Measurements from ENCODE around the gene TMEM222. TPM values are rescaled to one million over a fixed set of nuclear protein-coding genes. Genes with fewer than 3 reads are reported as not detected.

TMEM222 gene
- polyA plus RNA-seq, 1 donor (not counting 4 experiments of a cell fraction or from before 2014, with no cell fraction given) = 23.7 TPM

GRCh38 chr1:27380224-27380623, 58.3 kb downstream of the TMEM222 start:
- Histone ChIP-seq H3K79me2 (ENCODE audit: control insufficient read depth, insufficient read depth, low read length) (no peaks in the 10 kb centered on the region), H3K27ac (ENCODE audit: control insufficient read depth, insufficient read depth, low read length) (no peak overlapping the region), H3K9me1 (ENCODE audit: control insufficient read depth, extremely low read depth, insufficient read depth, low read length) (no peaks in the 10 kb centered on the region), H3K36me3 (ENCODE audit: control insufficient read depth in 2 of 2, extremely low read depth in 1 of 2, insufficient read depth in 2 of 2, low read length in 2 of 2) (no peaks in the 10 kb centered on the region), H3K4me1 (ENCODE audit: control insufficient read depth, extremely low read depth, insufficient read depth, low read length) (peaks cover 16% of the 10 kb centered on the region), H3K9me3 (ENCODE audit: control insufficient read depth, low read depth, low read length) (no peaks in the 10 kb centered on the region), H3K4me2 (ENCODE audit: control insufficient read depth, extremely low read depth, insufficient read depth, low read depth, low read length) (no peak overlapping the region), H3K4me3 (ENCODE audit: control insufficient read depth in 2 of 3, extremely low read depth in 1 of 3, insufficient read depth in 2 of 3, low read depth in 1 of 3, low read length in 3 of 3) (no peak overlapping the region), H3K27me3 (ENCODE audit: control insufficient read depth, extremely low read depth, insufficient read depth, low read length) (no peaks in the 10 kb centered on the region), H2AFZ (ENCODE audit: control insufficient read depth, low read length) (no peak overlapping the region), H4K20me1 (ENCODE audit: control insufficient read depth, extremely low read depth, insufficient read depth, low read length) (no peaks in the 10 kb centered on the region), H3K9ac (ENCODE audit: control insufficient read depth, extremely low read depth, insufficient read depth, low read length) (no peak overlapping the region)
- dilution Hi-C loops (cut with MboI; ENCODE audit: extremely low pct_ligation_motif_present, low sequenced_read_pairs) = no loop called here
- TF ChIP-seq EZH2 (IDR thresholded peaks at IDR 0.05; ENCODE audit: low read length) (no peak), CTCF (optimal IDR thresholded peaks at IDR 0.05 in 1 of 3, IDR thresholded peaks at IDR 0.05 in 1 of 3, conservative IDR thresholded peaks at IDR 0.05 in 1 of 3; ENCODE audit: extremely low read depth in 1 of 3, insufficient read depth in 2 of 3, low read length in 3 of 3) (no peak)
- no peak for DNase-seq (ENCODE audit: low read depth, low spot score)
- no peak for FAIRE-seq

GRCh38 chr1:27380766-27381733, 59.1 kb downstream of the TMEM222 start:
- peaks cover 16% of the 10 kb centered on the region for H3K4me1 ChIP-seq (ENCODE audit: control insufficient read depth, extremely low read depth, insufficient read depth, low read length)
- no peak overlapping the region for H3K4me3 ChIP-seq (ENCODE audit: control insufficient read depth in 2 of 3, extremely low read depth in 1 of 3, insufficient read depth in 2 of 3, low read depth in 1 of 3, low read length in 3 of 3)
- H3K79me2 ChIP-seq (ENCODE audit: control insufficient read depth, insufficient read depth, low read length) = no peaks in the 10 kb centered on the region
- no peak overlapping the region for H2AFZ ChIP-seq (ENCODE audit: control insufficient read depth, low read length)
- DNase-seq (ENCODE audit: low read depth, low spot score) = no peak
- TF ChIP-seq CTCF (optimal IDR thresholded peaks at IDR 0.05 in 1 of 3, IDR thresholded peaks at IDR 0.05 in 1 of 3, conservative IDR thresholded peaks at IDR 0.05 in 1 of 3; ENCODE audit: extremely low read depth in 1 of 3, insufficient read depth in 2 of 3, low read length in 3 of 3) (no peak), EZH2 (IDR thresholded peaks at IDR 0.05; ENCODE audit: low read length) (no peak)
- no peaks in the 10 kb centered on the region for H3K9me1 ChIP-seq (ENCODE audit: control insufficient read depth, extremely low read depth, insufficient read depth, low read length)
- H3K4me2 ChIP-seq (ENCODE audit: control insufficient read depth, extremely low read depth, insufficient read depth, low read depth, low read length) = no peak overlapping the region
- FAIRE-seq = no peak
- H3K36me3 ChIP-seq (ENCODE audit: control insufficient read depth in 2 of 2, extremely low read depth in 1 of 2, insufficient read depth in 2 of 2, low read length in 2 of 2) = no peaks in the 10 kb centered on the region
- dilution Hi-C loops (cut with MboI; ENCODE audit: extremely low pct_ligation_motif_present, low sequenced_read_pairs) = no loop called here
- no peaks in the 10 kb centered on the region for H4K20me1 ChIP-seq (ENCODE audit: control insufficient read depth, extremely low read depth, insufficient read depth, low read length)
- no peaks in the 10 kb centered on the region for H3K9me3 ChIP-seq (ENCODE audit: control insufficient read depth, low read depth, low read length)
- H3K27me3 ChIP-seq (ENCODE audit: control insufficient read depth, extremely low read depth, insufficient read depth, low read length) = no peaks in the 10 kb centered on the region
- H3K27ac ChIP-seq (ENCODE audit: control insufficient read depth, insufficient read depth, low read length) = no peak overlapping the region
- H3K9ac ChIP-seq (ENCODE audit: control insufficient read depth, extremely low read depth, insufficient read depth, low read length) = no peak overlapping the region

All from keratinocyte (primary cell).